ENCODE data around the gene CDC123. TPM values are rescaled to one million over a fixed set of nuclear protein-coding genes. Genes with fewer than 3 reads are reported as not detected.
A peak's percentile ranks its signal among the peaks of the same experiment; 100 is the strongest.

Gene CDC123
- polyA plus RNA-seq, 1 donor (not counting 4 experiments of a cell fraction or from before 2014, with no cell fraction given) = 146 TPM

DNA sequence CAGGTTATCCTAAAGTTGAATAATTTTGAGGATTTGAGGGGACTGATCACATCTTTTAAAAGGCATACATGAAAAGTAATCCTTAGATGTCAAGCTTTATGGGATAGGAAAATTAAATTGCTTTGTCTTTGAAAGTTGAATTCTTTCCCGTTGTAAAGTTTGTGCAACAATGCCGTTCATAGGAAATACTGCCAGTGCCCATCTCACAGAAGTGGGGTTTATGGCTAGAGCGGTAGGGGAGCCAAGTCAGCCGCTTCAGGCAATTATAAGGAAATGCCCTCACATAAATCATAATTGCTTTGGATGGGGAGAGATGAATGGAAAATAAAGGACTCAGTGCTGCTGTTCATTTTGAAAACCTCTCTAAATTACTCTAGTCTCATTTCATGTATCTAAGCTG, 18.1 kb downstream of the CDC123 start:
- dilution Hi-C loops (cut with MboI; ENCODE audit: extremely low pct_ligation_motif_present, low sequenced_read_pairs) = no loop called here
- H4K20me1 ChIP-seq (ENCODE audit: control insufficient read depth, extremely low read depth, insufficient read depth, low read length) = no peaks in the 10 kb centered on the region
- H3K36me3 ChIP-seq (ENCODE audit: control insufficient read depth in 2 of 2, extremely low read depth in 1 of 2, insufficient read depth in 2 of 2, low read length in 2 of 2) = peaks cover 18 to 25% of the 10 kb centered on the region in 2 experiments
- H3K27me3 ChIP-seq (ENCODE audit: control insufficient read depth, extremely low read depth, insufficient read depth, low read length) = no peaks in the 10 kb centered on the region
- no peak overlapping the region for H3K9ac ChIP-seq (ENCODE audit: control insufficient read depth, extremely low read depth, insufficient read depth, low read length)
- FAIRE-seq (no peak), DNase-seq (ENCODE audit: low read depth, low spot score) (no peak)
- no peak overlapping the region for H2AFZ ChIP-seq (ENCODE audit: control insufficient read depth, low read length)
- no peaks in the 10 kb centered on the region for H3K9me1 ChIP-seq (ENCODE audit: control insufficient read depth, extremely low read depth, insufficient read depth, low read length)
- no peak overlapping the region for H3K4me3 ChIP-seq (ENCODE audit: control insufficient read depth in 2 of 3, extremely low read depth in 1 of 3, insufficient read depth in 2 of 3, low read depth in 1 of 3, low read length in 3 of 3)
- H3K79me2 ChIP-seq (ENCODE audit: control insufficient read depth, insufficient read depth, low read length) = peaks cover 16% of the 10 kb centered on the region
- H3K4me2 ChIP-seq (ENCODE audit: control insufficient read depth, extremely low read depth, insufficient read depth, low read depth, low read length) = no peak overlapping the region
- no peaks in the 10 kb centered on the region for H3K4me1 ChIP-seq (ENCODE audit: control insufficient read depth, extremely low read depth, insufficient read depth, low read length)
- peak overlapping the region; percentile 29 for H3K27ac ChIP-seq (ENCODE audit: control insufficient read depth, insufficient read depth, low read length)
- TF ChIP-seq EZH2 (IDR thresholded peaks at IDR 0.05; ENCODE audit: low read length) = no peak
- TF ChIP-seq, protein P1, sequence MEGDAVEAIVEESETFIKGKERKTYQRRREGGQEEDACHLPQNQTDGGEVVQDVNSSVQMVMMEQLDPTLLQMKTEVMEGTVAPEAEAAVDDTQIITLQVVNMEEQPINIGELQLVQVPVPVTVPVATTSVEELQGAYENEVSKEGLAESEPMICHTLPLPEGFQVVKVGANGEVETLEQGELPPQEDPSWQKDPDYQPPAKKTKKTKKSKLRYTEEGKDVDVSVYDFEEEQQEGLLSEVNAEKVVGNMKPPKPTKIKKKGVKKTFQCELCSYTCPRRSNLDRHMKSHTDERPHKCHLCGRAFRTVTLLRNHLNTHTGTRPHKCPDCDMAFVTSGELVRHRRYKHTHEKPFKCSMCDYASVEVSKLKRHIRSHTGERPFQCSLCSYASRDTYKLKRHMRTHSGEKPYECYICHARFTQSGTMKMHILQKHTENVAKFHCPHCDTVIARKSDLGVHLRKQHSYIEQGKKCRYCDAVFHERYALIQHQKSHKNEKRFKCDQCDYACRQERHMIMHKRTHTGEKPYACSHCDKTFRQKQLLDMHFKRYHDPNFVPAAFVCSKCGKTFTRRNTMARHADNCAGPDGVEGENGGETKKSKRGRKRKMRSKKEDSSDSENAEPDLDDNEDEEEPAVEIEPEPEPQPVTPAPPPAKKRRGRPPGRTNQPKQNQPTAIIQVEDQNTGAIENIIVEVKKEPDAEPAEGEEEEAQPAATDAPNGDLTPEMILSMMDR (optimal IDR thresholded peaks at IDR 0.05 in 1 of 3, IDR thresholded peaks at IDR 0.05 in 1 of 3, conservative IDR thresholded peaks at IDR 0.05 in 1 of 3; ENCODE audit: extremely low read depth in 1 of 3, insufficient read depth in 2 of 3, low read length in 3 of 3) = no peak
- no peaks in the 10 kb centered on the region for H3K9me3 ChIP-seq (ENCODE audit: control insufficient read depth, low read depth, low read length)

DNA sequence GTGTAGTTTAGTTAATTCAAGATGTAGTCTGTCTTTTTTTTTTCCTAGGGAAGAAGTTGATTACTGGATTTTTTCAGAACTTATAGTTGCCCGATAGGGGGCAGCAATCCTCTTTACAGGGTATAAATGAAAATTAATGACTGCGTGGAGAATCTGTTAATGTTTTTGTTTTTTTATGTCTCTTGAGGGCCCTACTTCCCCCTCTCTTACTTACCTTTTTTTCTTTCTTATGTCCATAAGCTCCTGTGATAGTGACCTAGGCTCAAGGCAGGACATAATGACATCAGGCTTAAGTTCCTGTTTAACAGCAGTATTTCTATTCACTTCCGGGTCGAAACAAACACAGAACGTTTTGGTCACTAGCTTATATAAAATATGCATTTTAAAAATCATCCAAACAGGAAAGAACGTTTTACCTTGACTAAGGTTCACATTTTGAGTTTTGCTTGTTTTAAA, 18.8 kb downstream of the CDC123 start:
- Histone ChIP-seq H3K27me3 (ENCODE audit: control insufficient read depth, extremely low read depth, insufficient read depth, low read length) (no peaks in the 10 kb centered on the region), H3K9me1 (ENCODE audit: control insufficient read depth, extremely low read depth, insufficient read depth, low read length) (no peaks in the 10 kb centered on the region), H3K79me2 (ENCODE audit: control insufficient read depth, insufficient read depth, low read length) (peaks cover 15% of the 10 kb centered on the region), H3K4me2 (ENCODE audit: control insufficient read depth, extremely low read depth, insufficient read depth, low read depth, low read length) (no peak overlapping the region), H2AFZ (ENCODE audit: control insufficient read depth, low read length) (peak overlapping the region; percentile 8), H3K9me3 (ENCODE audit: control insufficient read depth, low read depth, low read length) (no peaks in the 10 kb centered on the region), H3K36me3 (ENCODE audit: control insufficient read depth in 2 of 2, extremely low read depth in 1 of 2, insufficient read depth in 2 of 2, low read length in 2 of 2) (peaks cover 15 to 25% of the 10 kb centered on the region in 2 experiments), H3K9ac (ENCODE audit: control insufficient read depth, extremely low read depth, insufficient read depth, low read length) (no peak overlapping the region), H3K4me3 (ENCODE audit: control insufficient read depth in 2 of 3, extremely low read depth in 1 of 3, insufficient read depth in 2 of 3, low read depth in 1 of 3, low read length in 3 of 3) (no peak overlapping the region), H3K27ac (ENCODE audit: control insufficient read depth, insufficient read depth, low read length) (no peak overlapping the region), H4K20me1 (ENCODE audit: control insufficient read depth, extremely low read depth, insufficient read depth, low read length) (no peaks in the 10 kb centered on the region), H3K4me1 (ENCODE audit: control insufficient read depth, extremely low read depth, insufficient read depth, low read length) (no peaks in the 10 kb centered on the region)
- FAIRE-seq (no peak), DNase-seq (ENCODE audit: low read depth, low spot score) (no peak)
- TF ChIP-seq, protein P1 (optimal IDR thresholded peaks at IDR 0.05 in 1 of 3, IDR thresholded peaks at IDR 0.05 in 1 of 3, conservative IDR thresholded peaks at IDR 0.05 in 1 of 3; ENCODE audit: extremely low read depth in 1 of 3, insufficient read depth in 2 of 3, low read length in 3 of 3) = peak in 2 of 3 experiments; percentile 39 to 46
- no peak for TF ChIP-seq EZH2 (IDR thresholded peaks at IDR 0.05; ENCODE audit: low read length)
- dilution Hi-C loops (cut with MboI; ENCODE audit: extremely low pct_ligation_motif_present, low sequenced_read_pairs) = no loop called here

Data from keratinocyte (primary cell).